ENCODE results near the gene CSTB. TPM values are rescaled to one million over a fixed set of nuclear protein-coding genes. Genes with fewer than 3 reads are reported as not detected.

CSTB gene
- total RNA-seq, 6 donors from 2014 or later: 19.9 to 122 (median 51.3) TPM

- peaks cover 0 to 13% (median 0%) of the 10 kb centered on the region in 4 donors for H3K4me1 ChIP-seq
- no peak for DNase-seq
- 89 to 95% methylated on average over 10 to 11 of the region's 11 CpGs for WGBS, 2 donors
Measured at GRCh38 chr21:43820466-43820865, 44.4 kb upstream of the CSTB start.

DNA sequence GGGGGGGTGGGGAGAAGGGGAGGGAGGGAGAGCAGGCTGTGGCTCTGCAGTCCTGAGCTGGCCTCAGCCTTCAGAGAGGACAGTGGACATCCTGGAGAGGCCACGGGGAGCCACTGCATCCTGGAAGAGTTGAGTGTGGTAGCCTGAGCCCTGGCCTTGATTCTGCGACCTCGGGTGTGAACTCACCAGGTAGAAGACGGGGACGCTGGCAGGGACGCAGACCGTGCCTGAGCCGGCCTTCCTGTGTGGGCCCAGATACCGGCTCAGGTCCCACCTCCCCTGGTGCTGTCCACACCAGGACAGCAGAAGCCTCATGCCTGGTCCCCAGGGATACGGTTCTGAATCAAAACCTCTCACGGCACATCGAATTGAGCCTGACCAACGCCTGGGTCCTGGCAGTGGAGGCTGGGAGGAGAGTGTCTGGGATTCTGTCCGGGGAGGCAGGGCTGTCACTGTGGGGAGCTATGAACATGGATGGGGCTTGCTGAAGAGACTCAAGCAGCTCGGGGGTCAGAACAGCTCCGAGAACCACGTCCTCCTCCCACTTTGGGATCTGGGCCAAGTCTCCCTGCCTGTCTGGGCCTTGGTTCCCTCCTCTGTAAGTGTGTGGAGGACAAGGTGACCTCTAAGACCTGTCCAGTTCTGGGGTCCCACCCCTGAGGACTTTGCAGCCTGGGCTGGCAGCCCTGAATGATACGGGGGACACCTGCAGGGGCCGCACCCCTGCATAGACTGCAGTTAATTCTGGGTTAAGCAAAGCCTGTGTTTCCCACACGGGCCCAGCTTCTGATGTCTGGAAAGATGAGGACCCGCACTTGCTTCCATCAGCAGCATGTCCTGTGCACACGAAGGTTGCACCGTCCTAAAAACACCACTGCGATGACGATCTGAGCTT lies 43.6 kb upstream of the CSTB start:
- Histone ChIP-seq H3K4me3 (no peak overlapping the region), H3K27me3 (no peaks in the 10 kb centered on the region), H3K27ac (no peak overlapping the region), H3K9me3 (no peaks in the 10 kb centered on the region), H3K4me1 (peaks cover 0 to 13% (median 0%) of the 10 kb centered on the region in 4 donors), H3K36me3 (no peaks in the 10 kb centered on the region)
- DNase-seq (peak in 1 of 2 donors; percentile 46), ATAC-seq (ENCODE audit: low FRiP score in 2 of 2) (no peak)
- TF ChIP-seq EP300 (IDR thresholded peaks at IDR 0.05): no peak
- no peak for TF ChIP-seq POLR2A (IDR thresholded peaks at IDR 0.05)
- no peak for TF ChIP-seq CTCF (IDR thresholded peaks at IDR 0.05)
- no peak for TF ChIP-seq POLR2AphosphoS5 (IDR thresholded peaks at IDR 0.05)
- 87 to 94% methylated on average over 13 to 25 of the region's 25 CpGs for WGBS, 2 donors

More at GRCh38 chr21:43820466-43820865, 44.4 kb upstream of the CSTB start:
- Histone ChIP-seq H3K27me3 (no peaks in the 10 kb centered on the region), H3K9me3 (no peaks in the 10 kb centered on the region), H3K4me3 (no peak overlapping the region), H3K36me3 (no peaks in the 10 kb centered on the region), H3K27ac (no peak overlapping the region)
- TF ChIP-seq EP300 (IDR thresholded peaks at IDR 0.05) (no peak), POLR2A (IDR thresholded peaks at IDR 0.05) (no peak), CTCF (IDR thresholded peaks at IDR 0.05) (no peak), POLR2AphosphoS5 (IDR thresholded peaks at IDR 0.05) (no peak)
- ATAC-seq (ENCODE audit: low FRiP score in 2 of 2): no peak

DNA sequence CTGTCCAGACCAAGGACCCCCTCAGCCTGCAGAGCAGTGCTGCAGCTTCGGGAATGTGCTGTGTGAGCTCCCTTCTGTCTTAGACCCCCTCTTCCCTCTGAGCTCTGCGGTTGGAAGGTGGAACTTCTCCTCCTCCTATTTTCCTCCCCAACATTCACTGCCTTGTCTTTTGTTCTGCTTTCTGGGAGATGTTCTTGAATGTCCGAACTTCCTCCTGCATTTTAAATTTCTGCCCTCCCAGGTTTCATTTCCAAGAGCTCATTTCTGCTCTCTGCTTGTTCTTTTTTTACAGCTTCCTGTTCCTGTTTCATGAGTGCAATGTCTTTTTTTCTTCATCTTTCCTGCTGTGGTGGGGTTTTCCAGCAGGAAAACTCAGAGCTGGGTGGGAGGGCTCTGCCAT lies 42.6 kb upstream of the CSTB start:
- H3K9me3 ChIP-seq: no peaks in the 10 kb centered on the region
- no peaks in the 10 kb centered on the region for H3K36me3 ChIP-seq
- TF ChIP-seq POLR2AphosphoS5 (IDR thresholded peaks at IDR 0.05) (no peak), EP300 (IDR thresholded peaks at IDR 0.05) (no peak), POLR2A (IDR thresholded peaks at IDR 0.05) (no peak), CTCF (IDR thresholded peaks at IDR 0.05) (no peak)
- H3K27me3 ChIP-seq: no peaks in the 10 kb centered on the region
- peaks cover 0 to 13% (median 0%) of the 10 kb centered on the region in 4 donors for H3K4me1 ChIP-seq
- no peak overlapping the region for H3K4me3 ChIP-seq
- 68 to 71% methylated on average over 3 of the region's 3 CpGs for WGBS, 2 donors
- no peak for DNase-seq
- H3K27ac ChIP-seq: no peak overlapping the region
- peak in 1 of 2 donors; percentile 31 for ATAC-seq (ENCODE audit: low FRiP score in 2 of 2)

- no peaks in the 10 kb centered on the region for H3K36me3 ChIP-seq
- TF ChIP-seq POLR2AphosphoS5 (IDR thresholded peaks at IDR 0.05) (no peak), CTCF (IDR thresholded peaks at IDR 0.05) (no peak)
- peaks cover 3 to 23% (median 8%) of the 10 kb centered on the region in 4 donors for H3K4me1 ChIP-seq
- H3K27me3 ChIP-seq: no peaks in the 10 kb centered on the region
- no peak overlapping the region for H3K4me3 ChIP-seq
- DNase-seq (peak in 1 of 2 donors; percentile 52), ATAC-seq (ENCODE audit: low FRiP score in 2 of 2) (peak in 1 of 2 donors; percentile 24)
- WGBS, 2 donors: 85 to 90% methylated on average over 10 to 24 of the region's 29 CpGs
- H3K9me3 ChIP-seq: no peaks in the 10 kb centered on the region
- no peak overlapping the region for H3K27ac ChIP-seq
Measured at GRCh38 chr21:43817157-43818086, 41.3 kb upstream of the CSTB start.
